K562 (cell line): ENCODE measurements around the gene PPFIA1. TPM values are rescaled to one million over a fixed set of nuclear protein-coding genes. Genes with fewer than 3 reads are reported as not detected.

ENCODE experiments used
- ATAC-seq: fragments of 200-7000 bp; cut with Tn5 transposase; 3 replicates; pipeline ENCODE4 v1.9.1; 2020; ENCODE audit warnings: moderate library complexity
- BruUV-seq: library from RNA; stranded (reverse); fragments of 400-500 nt; replicated peaks from 2 replicates; lab custom pipeline; 2021; lab: Mats Ljungman, UMichigan
- CTCF ChIA-PET: fragments of 300-600 bp; formaldehyde crosslinking; extraction: SDS; loops from one replicate; lab custom pipeline; 2021; ENCODE audit warnings: low intra/inter-chr PET ratio; lab: Yijun Ruan, JAX
- POLR2A ChIA-PET: fragments of 300-600, 350-650 bp; sonication (Branson Sonifier 250); formaldehyde crosslinking; extraction: SDS; loops from one replicate; lab custom pipeline; 2021; ENCODE audit warnings: antibody characterized with exemption, inconsistent platforms; lab: Yijun Ruan, JAX
- DNase-seq, 4 experiments: peaks; one replicate each; pipeline versions ENCODE4 v3.0.0 to v3.0.0-alpha.2; 2011 to 2018; ENCODE audit warnings: low spot score in 3 of 4, mixed read lengths in 3 of 4; ENCODE audit errors: extremely low read depth in 1 of 4
- FAIRE-seq: peaks from 2 replicates; lab custom pipeline; 2011; peaks lifted over from hg19 to GRCh38; lab: Jason Lieb, UNC
- H2AFZ ChIP-seq: 2 replicates; pipeline ENCODE4 v1.6.0; 2011; ENCODE audit warnings: low read depth, low read length, control low read depth, inconsistent platforms
- H3K27ac ChIP-seq: fragments of 200-600 bp; 3 replicates; pipeline ENCODE4 v1.8.0; 2011; ENCODE audit warnings: low read depth, mild to moderate bottlenecking, control low read depth, inconsistent platforms, low read length, moderate library complexity, mixed read lengths; ENCODE audit errors: extremely low read depth
- H3K27me3 ChIP-seq, 2 experiments: fragments of 300-600 bp in 1 of 2; 2 replicates in 1 of 2; 3 replicates in 1 of 2; pipeline versions ENCODE4 v1.6.0 to v1.8.0; 2011; ENCODE audit warnings: inconsistent platforms in 2 of 2, low read length in 2 of 2, mild to moderate bottlenecking in 1 of 2, mixed read lengths in 1 of 2, moderate library complexity in 1 of 2; ENCODE audit not compliant: control insufficient read depth in 2 of 2, insufficient read depth in 2 of 2
- H3K36me3 ChIP-seq: fragments of 300-600 bp; 3 replicates; pipeline ENCODE4 v1.8.0; 2011; ENCODE audit warnings: mild to moderate bottlenecking, low read length, inconsistent platforms; ENCODE audit not compliant: control insufficient read depth, insufficient read depth
- H3K4me1 ChIP-seq, 2 experiments: fragments of 200-600 bp in 1 of 2; replicated peaks in 1 of 2; 2 replicates in 1 of 2; 3 replicates in 1 of 2; pipeline versions ENCODE4 v1.5.1 to v1.8.0; 2011; ENCODE audit warnings: inconsistent platforms in 2 of 2, low read length in 2 of 2, mild to moderate bottlenecking in 1 of 2, mixed read lengths in 1 of 2, moderate library complexity in 1 of 2; ENCODE audit not compliant: control insufficient read depth in 2 of 2, insufficient read depth in 2 of 2
- H3K4me2 ChIP-seq: 2 replicates; pipeline ENCODE4 v1.6.1; 2011; ENCODE audit warnings: low read length, control low read depth, inconsistent platforms, mixed read lengths; ENCODE audit not compliant: insufficient read depth
- H3K4me3 ChIP-seq: fragments of 200-600 bp; sonication (generic), shearing (Covaris generic); 2 replicates; pipeline ENCODE4 v1.5.1; 2016; ENCODE audit warnings: control low read depth, inconsistent platforms
- H3K79me2 ChIP-seq: fragments of 200-600 bp; 3 replicates; pipeline ENCODE4 v1.8.0; 2011; ENCODE audit warnings: low read length, inconsistent platforms; ENCODE audit not compliant: control insufficient read depth, insufficient read depth
- H3K9ac ChIP-seq, 2 experiments: 2 replicates each; pipeline versions ENCODE4 v1.6.0 to v1.6.1; 2011; ENCODE audit warnings: low read depth in 2 of 2, low read length in 2 of 2, control low read depth in 1 of 2, inconsistent platforms in 1 of 2, mild to moderate bottlenecking in 1 of 2, mixed read lengths in 1 of 2; ENCODE audit not compliant: insufficient read depth in 1 of 2
- H3K9me1 ChIP-seq: one replicate; pipeline ENCODE4 v1.6.0; 2011; ENCODE audit warnings: inconsistent platforms, mild to moderate bottlenecking, low read length, moderate library complexity; ENCODE audit not compliant: control insufficient read depth, insufficient read depth
- H3K9me3 ChIP-seq: replicated peaks from 2 replicates; pipeline ENCODE4 v1.5.1; 2011; ENCODE audit warnings: low read depth, low read length, inconsistent platforms; ENCODE audit not compliant: control insufficient read depth, insufficient read depth
- H4K20me1 ChIP-seq: replicated peaks from 2 replicates; pipeline ENCODE4 v1.6.1; 2011; ENCODE audit warnings: low read length, inconsistent platforms, mixed read lengths; ENCODE audit not compliant: control insufficient read depth, insufficient read depth
- BCOR ChIP-seq: fragments of 450-650 bp; IDR thresholded peaks from 2 replicates; pipeline ENCODE4 v1.6.1; 2016
- CBFB ChIP-seq: sonication (generic); formaldehyde crosslinking; IDR thresholded peaks from 2 replicates; pipeline ENCODE4 v1.4.0; 2020; ENCODE audit warnings: mild to moderate bottlenecking, missing genetic modification reagents
- CREM ChIP-seq: IDR thresholded peaks from 2 replicates; pipeline ENCODE4 v1.6.1; 2014; ENCODE audit warnings: antibody characterized with exemption, low read depth
- EP400 ChIP-seq: fragments of 450-650 bp; IDR thresholded peaks from 2 replicates; pipeline ENCODE4 v1.6.1; 2017; ENCODE audit warnings: antibody characterized with exemption, mild to moderate bottlenecking, moderate library complexity
- HDAC6 ChIP-seq: IDR thresholded peaks from 2 replicates; pipeline ENCODE4 v1.6.1; 2012; ENCODE audit warnings: low read depth, mild to moderate bottlenecking, control low read depth, inconsistent platforms, low read length, moderate library complexity
- HDAC8 ChIP-seq: fragments of 450-650 bp; IDR thresholded peaks from 2 replicates; pipeline ENCODE4 v1.6.1; 2016; ENCODE audit warnings: mild to moderate bottlenecking, missing genetic modification characterization, moderate library complexity, missing compliant biosample characterization
- MECOM ChIP-seq: fragments of 250-450 bp; sonication (Bioruptor Pico); IDR thresholded peaks from 2 replicates; pipeline ENCODE4 v1.8.0; 2022; ENCODE audit warnings: inconsistent platforms
- NELFE ChIP-seq: IDR thresholded peaks from 2 replicates; pipeline ENCODE4 v1.6.1; 2011; ENCODE audit warnings: mild to moderate bottlenecking; ENCODE audit not compliant: insufficient read depth, insufficient read length
- NFATC3 ChIP-seq: fragments of 450-650 bp; IDR thresholded peaks from 2 replicates; pipeline ENCODE4 v1.6.1; 2017; ENCODE audit warnings: mild to moderate bottlenecking
- NFRKB ChIP-seq: fragments of 450-650 bp; IDR thresholded peaks from 2 replicates; pipeline ENCODE4 v1.6.1; 2016; ENCODE audit warnings: low read depth
- PHF8 ChIP-seq: fragments of 200-600 bp; sonication (generic); IDR thresholded peaks from 2 replicates; pipeline ENCODE4 v1.6.1; 2012; ENCODE audit warnings: mixed run types, mild to moderate bottlenecking, inconsistent platforms, low read length, moderate library complexity, borderline replicate concordance
- POLR2AphosphoS2 ChIP-seq: IDR thresholded peaks from 2 replicates; pipeline ENCODE4 v1.6.1; 2012; ENCODE audit warnings: low read length, improper control_type of control experiment
- TAF7 ChIP-seq: fragments of 450-650 bp; IDR thresholded peaks from 2 replicates; pipeline ENCODE4 v1.6.1; 2016; ENCODE audit warnings: missing genetic modification characterization, missing compliant biosample characterization
- TBP ChIP-seq: optimal IDR thresholded peaks from 2 replicates; pipeline ENCODE3; 2011; ENCODE audit warnings: low read depth, low read length, improper control_type of control experiment
- ZNF507 ChIP-seq: conservative IDR thresholded peaks from 2 replicates; pipeline ENCODE4 v1.6.1; 2017; ENCODE audit warnings: missing genetic modification characterization, missing compliant biosample characterization
- ZNF79 ChIP-seq: fragments of 250-450 bp; sonication (Bioruptor Pico); IDR thresholded peaks from 2 replicates; pipeline ENCODE4 v1.4.0; 2020; ENCODE audit warnings: low read depth, mild to moderate bottlenecking, moderate library complexity
- WGBS: fragments of 100-300 bp; shearing (Covaris generic); methylation state at CpG from one replicate; pipeline ENCODE4 v1.1.6; 2016; ENCODE audit warnings: low coverage, mixed read lengths; ENCODE audit not compliant: insufficient coverage; ENCODE audit errors: missing lambda C conversion rate; 5-methylcytosine and 5-hydroxymethylcytosine counted together
- in situ Hi-C: fragments of 300-500 bp; cut with MboI; formaldehyde crosslinking; loops from 4 replicates; pipeline ENCODE4 v1.15.0; 2018; ENCODE audit warnings: inconsistent platforms, mixed read lengths
- intact Hi-C: fragments of 100-400 bp; cut with micrococcal nuclease; formaldehyde crosslinking; loops from 2 replicates; pipeline ENCODE4 v1.14.2; 2022
- polyA plus RNA-seq, 8 experiments: library from polyadenylated mRNA; depleted of rRNA in 4 of 8; stranded (reverse) in 5 of 8; unstranded in 3 of 8; fragments of >200 nt; fragmentation: Nextera tagmentation in 2 of 8; fragmentation: Illumina TruSeq in 1 of 8; extraction: Ambion mirVana in 2 of 8; extraction: Trizol in 1 of 8; gene quantifications; 2 replicates each; pipeline versions ENCODE4 v1.2.1 to v1.2.3, GENCODE V29; 2011 to 2014; ENCODE audit warnings: inconsistent platforms in 1 of 8, missing spikeins in 1 of 8
- total RNA-seq, 7 experiments: library from RNA; depleted of rRNA in 6 of 7; stranded (reverse); fragments of >200 nt in 6 of 7; fragmentation: Illumina TruSeq in 2 of 7; extraction: Trizol in 2 of 7; gene quantifications; 2 replicates each; pipeline versions ENCODE4 v1.2.1 to v1.2.3, GENCODE V29; 2011 to 2021; ENCODE audit warnings: low replicate concordance in 1 of 7
- TF ChIP-seq, protein P1 (sequence below): IDR thresholded peaks from 2 replicates; pipeline ENCODE4 v1.6.1; 2016; ENCODE audit warnings: missing genetic modification characterization, missing compliant biosample characterization

PPFIA1 gene
- total and polyA plus RNA-seq, 9 of the 15 experiments (the other 6 are each of a cell fraction or from before 2014, with no cell fraction given), result 9.9 to 41.5 (median 28.5) TPM

DNA sequence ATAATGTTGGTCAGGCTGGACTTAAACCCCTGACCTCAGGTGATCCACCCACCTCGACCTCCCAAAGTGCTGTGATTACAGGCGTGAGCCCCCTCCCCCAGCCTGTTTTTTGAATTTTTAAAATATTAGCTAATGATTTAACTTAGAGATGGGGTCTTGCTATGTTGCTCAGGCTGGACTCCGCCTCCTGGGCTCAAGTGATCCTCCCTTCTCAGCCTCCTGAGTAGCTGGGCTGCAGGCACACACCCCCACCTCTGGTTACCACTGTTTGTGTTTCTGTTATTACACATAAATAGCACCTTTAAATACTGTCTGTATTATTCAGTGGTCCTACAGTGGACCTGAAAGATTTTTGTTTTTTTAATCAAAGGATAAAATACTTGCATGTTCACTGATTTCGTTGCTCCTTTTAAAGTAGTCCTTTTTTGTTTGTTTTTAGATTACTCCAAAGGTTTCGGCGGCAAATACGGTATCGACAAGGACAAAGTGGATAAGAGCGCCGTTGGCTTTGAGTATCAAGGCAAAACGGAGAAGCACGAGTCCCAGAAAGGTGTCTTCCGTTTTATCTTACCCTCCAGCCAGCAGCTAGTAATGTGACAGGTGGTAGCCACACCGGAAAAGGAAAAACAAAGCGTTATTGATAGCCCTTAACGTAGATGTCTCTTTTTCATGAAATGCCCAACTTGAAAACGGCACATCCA, 149.0 kb downstream of the PPFIA1 start:
- H3K79me2 ChIP-seq, result peaks cover 27% of the 10 kb centered on the region
- H4K20me1 ChIP-seq, result peaks cover 30% of the 10 kb centered on the region
- intact Hi-C loops, result loop anchor here (5.0 kb wide), 1 partner anchor 38 kb away; no protein-coding TSS in a partner anchor
- H3K9me3 ChIP-seq, result no peaks in the 10 kb centered on the region
- peaks cover 13 to 40% of the 10 kb centered on the region in 2 experiments; a peak in 4 of 5 replicates for H3K4me1 ChIP-seq
- peaks cover 12% of the 10 kb centered on the region for H3K9me1 ChIP-seq
- CTCF ChIA-PET, result no interaction called here
- H3K27ac ChIP-seq, result peak overlapping the region; percentile 95
- peak overlapping the region; percentile 57 for H2AFZ ChIP-seq
- ATAC-seq, result peak; percentile 44; the same call in 1 of the 3 replicates
- peaks cover 85% of the 10 kb centered on the region for H3K36me3 ChIP-seq
- WGBS, result 9% methylated on average over 17 of the region's 17 CpGs
- in situ Hi-C loops, result no loop called here
- peak overlapping the region in 1 of 2 experiments; percentile 72; a peak in 2 of 4 replicates for H3K9ac ChIP-seq
- H3K4me3 ChIP-seq, result no peak overlapping the region; the same call in 1 of the 2 replicates
- DNase-seq, result no peak
- H3K27me3 ChIP-seq, result no peaks in the 10 kb centered on the region
- POLR2A ChIA-PET, result interaction anchor here (0.6 to 2.6 kb wide), 6 partner anchors 9 to 1509 kb away, joined by 3 to 14 read pairs (median 6); no protein-coding TSS in a partner anchor
- H3K4me2 ChIP-seq, result peak overlapping the region; percentile 76
- TSS peak; percentile 97 for BruUV-seq
- no peak for FAIRE-seq
- no peak for TF ChIP-seq TAF7 (tag)
- no peak for TF ChIP-seq MECOM (CRISPR knock-in tag)
- no peak for TF ChIP-seq ZNF507 (tag)
- TF ChIP-seq, protein P1, sequence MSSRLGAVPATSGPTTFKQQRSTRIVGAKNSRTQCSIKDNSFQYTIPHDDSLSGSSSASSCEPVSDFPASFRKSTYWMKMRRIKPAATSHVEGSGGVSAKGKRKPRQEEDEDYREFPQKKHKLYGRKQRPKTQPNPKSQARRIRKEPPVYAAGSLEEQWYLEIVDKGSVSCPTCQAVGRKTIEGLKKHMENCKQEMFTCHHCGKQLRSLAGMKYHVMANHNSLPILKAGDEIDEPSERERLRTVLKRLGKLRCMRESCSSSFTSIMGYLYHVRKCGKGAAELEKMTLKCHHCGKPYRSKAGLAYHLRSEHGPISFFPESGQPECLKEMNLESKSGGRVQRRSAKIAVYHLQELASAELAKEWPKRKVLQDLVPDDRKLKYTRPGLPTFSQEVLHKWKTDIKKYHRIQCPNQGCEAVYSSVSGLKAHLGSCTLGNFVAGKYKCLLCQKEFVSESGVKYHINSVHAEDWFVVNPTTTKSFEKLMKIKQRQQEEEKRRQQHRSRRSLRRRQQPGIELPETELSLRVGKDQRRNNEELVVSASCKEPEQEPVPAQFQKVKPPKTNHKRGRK (tag), result 0 out of 2 replicates have a peak, but pooled peaks have one; percentile 21
- peak; percentile 69; the same call in 1 of the 2 replicates for TF ChIP-seq HDAC8 (tag)
- TF ChIP-seq ZNF79 (CRISPR knock-in tag), result no peak
- no peak for TF ChIP-seq NFATC3
- TF ChIP-seq CREM, result no peak
- TF ChIP-seq NFRKB, result peak; percentile 56; the same call in 1 of the 2 replicates
- no peak for TF ChIP-seq CBFB
- no peak for TF ChIP-seq POLR2AphosphoS2
- TF ChIP-seq TBP, result no peak
- peak; percentile 87 for TF ChIP-seq BCOR
- no peak for TF ChIP-seq HDAC6
- no peak for TF ChIP-seq NELFE
- TF ChIP-seq EP400, result no peak
- peak; percentile 38; the same call in 1 of the 2 replicates for TF ChIP-seq PHF8
